H1 (cell line): Measurements from ENCODE around the gene PNPLA8. TPM values are rescaled to one million over a fixed set of nuclear protein-coding genes. Genes with fewer than 3 reads are reported as not detected.
A peak's percentile ranks its signal among the peaks of the same experiment; 100 is the strongest.

Source experiments
- CTCF ChIA-PET: fragments of 300-600 bp; sonication (Branson Sonifier 250); formaldehyde crosslinking; loops from one replicate; lab custom pipeline; 2021; ENCODE audit not compliant: partially characterized antibody; lab: Charles Lee
- POLR2A ChIA-PET: fragments of 300-600 bp; sonication (Branson Sonifier 250); formaldehyde crosslinking; loops from one replicate; lab custom pipeline; 2021; ENCODE audit warnings: inconsistent platforms; ENCODE audit not compliant: partially characterized antibody; lab: Charles Lee
- DNase-seq, 2 experiments: peaks; one replicate each; pipeline versions ENCODE4 v3.0.0 to v3.0.0-alpha.2; 2010 to 2022; ENCODE audit warnings: low spot score in 2 of 2, low read depth in 1 of 2, mixed read lengths in 1 of 2
- FAIRE-seq: peaks from 2 replicates; lab custom pipeline; 2011; peaks lifted over from hg19 to GRCh38; lab: Jason Lieb, UNC
- H2AFZ ChIP-seq: 2 replicates; pipeline ENCODE4 v1.8.1; 2012; ENCODE audit warnings: low read length, inconsistent platforms
- H2AK5ac ChIP-seq: 2 replicates; pipeline ENCODE4 v1.6.1; 2013; ENCODE audit warnings: low read depth, low read length
- H2BK120ac ChIP-seq: replicated peaks from 2 replicates; pipeline ENCODE3; 2013; ENCODE audit warnings: low read depth, low read length, inconsistent platforms
- H2BK12ac ChIP-seq: 2 replicates; pipeline ENCODE4 v1.6.1; 2013; ENCODE audit warnings: low read depth, low read length
- H2BK15ac ChIP-seq: 2 replicates; pipeline ENCODE4 v1.6.1; 2013; ENCODE audit warnings: low read length
- H2BK20ac ChIP-seq: 2 replicates; pipeline ENCODE4 v1.6.1; 2013; ENCODE audit warnings: low read length
- H2BK5ac ChIP-seq: 2 replicates; pipeline ENCODE4 v1.6.1; 2013; ENCODE audit warnings: low read depth, low read length
- H3K14ac ChIP-seq: 2 replicates; pipeline ENCODE4 v1.6.1; 2013; ENCODE audit warnings: inconsistent platforms; ENCODE audit not compliant: insufficient read length
- H3K18ac ChIP-seq: 2 replicates; pipeline ENCODE4 v1.6.1; 2013; ENCODE audit warnings: low read length; ENCODE audit errors: extremely low read depth
- H3K23ac ChIP-seq: 2 replicates; pipeline ENCODE4 v1.6.1; 2013; ENCODE audit warnings: inconsistent platforms; ENCODE audit not compliant: insufficient read length
- H3K23me2 ChIP-seq: 2 replicates; pipeline ENCODE4 v1.6.1; 2013; ENCODE audit warnings: low read depth, low read length
- H3K27ac ChIP-seq: 2 replicates; pipeline ENCODE4 v1.6.1; 2011; ENCODE audit warnings: low read depth, low read length, inconsistent platforms
- H3K27me3 ChIP-seq, 4 experiments: replicated peaks in 1 of 4; 1 replicate in 1 of 4; 2 replicates in 3 of 4; pipeline versions ENCODE4 v1.6.1 to v1.8.1; 2011 to 2013; ENCODE audit warnings: low read length in 3 of 4, mild to moderate bottlenecking in 3 of 4, inconsistent platforms in 2 of 4, mixed read lengths in 2 of 4, moderate library complexity in 1 of 4; ENCODE audit not compliant: control insufficient read depth in 3 of 4, insufficient read depth in 3 of 4; ENCODE audit errors: extremely low read depth in 1 of 4
- H3K36me3 ChIP-seq, 4 experiments: 2 replicates each; pipeline versions ENCODE4 v1.6.1 to v1.8.1; 2011 to 2013; ENCODE audit warnings: mild to moderate bottlenecking in 4 of 4, low read length in 3 of 4, moderate library complexity in 2 of 4, control low read depth in 1 of 4, inconsistent platforms in 1 of 4; ENCODE audit not compliant: insufficient read depth in 4 of 4, control insufficient read depth in 2 of 4
- H3K4ac ChIP-seq: replicated peaks from 2 replicates; pipeline ENCODE3; 2013; ENCODE audit warnings: low read length, low read depth, mixed read lengths, inconsistent platforms; ENCODE audit not compliant: insufficient read length
- H3K4me1 ChIP-seq, 4 experiments: replicated peaks in 1 of 4; 1 replicate in 1 of 4; 2 replicates in 3 of 4; pipeline versions ENCODE4 v1.6.1 to v1.8.1; 2011 to 2013; ENCODE audit warnings: low read length in 3 of 4, inconsistent platforms in 2 of 4, mixed read lengths in 1 of 4; ENCODE audit not compliant: insufficient read depth in 4 of 4, control insufficient read depth in 3 of 4
- H3K4me2 ChIP-seq, 2 experiments: 2 replicates each; pipeline versions ENCODE4 v1.6.1 to v1.8.1; 2011 to 2013; ENCODE audit warnings: low read depth in 2 of 2, low read length in 2 of 2, control low read depth in 1 of 2, inconsistent platforms in 1 of 2, mild to moderate bottlenecking in 1 of 2; ENCODE audit not compliant: insufficient read depth in 1 of 2
- H3K4me3 ChIP-seq, 4 experiments: fragments of 200-600, 300-600 bp in 1 of 4; sonication (generic), shearing (Covaris generic), sonication (Bioruptor Twin) in 1 of 4; 2 replicates each; pipeline versions ENCODE4 v1.5.1 to v1.8.1; 2011 to 2016; ENCODE audit warnings: low read length in 4 of 4, low read depth in 3 of 4, control low read depth in 2 of 4, inconsistent platforms in 2 of 4, mild to moderate bottlenecking in 2 of 4, mixed read lengths in 1 of 4, moderate library complexity in 1 of 4; ENCODE audit not compliant: insufficient read depth in 2 of 4; ENCODE audit errors: extremely low read depth in 1 of 4
- H3K56ac ChIP-seq: replicated peaks from 2 replicates; pipeline ENCODE3; 2013; ENCODE audit warnings: low read depth, mild to moderate bottlenecking, mixed read lengths, low read length, inconsistent platforms; ENCODE audit not compliant: insufficient read length
- H3K79me1 ChIP-seq: 2 replicates; pipeline ENCODE4 v1.6.1; 2013; ENCODE audit warnings: low read depth, low read length, control low read depth
- H3K79me2 ChIP-seq, 2 experiments: 2 replicates each; pipeline versions ENCODE4 v1.6.1 to v1.8.1; 2012 to 2013; ENCODE audit warnings: low read length in 2 of 2, mild to moderate bottlenecking in 2 of 2, inconsistent platforms in 1 of 2; ENCODE audit not compliant: insufficient read depth in 2 of 2, control insufficient read depth in 1 of 2
- H3K9ac ChIP-seq, 4 experiments: replicated peaks in 1 of 4; 1 replicate in 1 of 4; 2 replicates in 3 of 4; pipeline versions ENCODE4 v1.6.1 to v1.8.1; 2011 to 2013; ENCODE audit warnings: low read depth in 3 of 4, low read length in 3 of 4, control low read depth in 2 of 4, mild to moderate bottlenecking in 2 of 4, moderate library complexity in 2 of 4, inconsistent platforms in 1 of 4; ENCODE audit errors: extremely low read depth in 1 of 4
- H3K9me3 ChIP-seq, 2 experiments: 2 replicates each; pipeline versions ENCODE4 v1.6.1 to v1.8.1; 2012 to 2013; ENCODE audit warnings: mild to moderate bottlenecking in 2 of 2, moderate library complexity in 2 of 2, control low read depth in 1 of 2, inconsistent platforms in 1 of 2, low read depth in 1 of 2, low read length in 1 of 2, mixed read lengths in 1 of 2; ENCODE audit not compliant: insufficient read depth in 2 of 2
- H4K20me1 ChIP-seq, 2 experiments: replicated peaks in 1 of 2; 2 replicates each; pipeline versions ENCODE3 to v1.8.1; 2011 to 2013; ENCODE audit warnings: inconsistent platforms in 2 of 2, low read length in 2 of 2, mild to moderate bottlenecking in 1 of 2; ENCODE audit not compliant: insufficient read depth in 2 of 2, control insufficient read depth in 1 of 2
- H4K5ac ChIP-seq: 2 replicates; pipeline ENCODE4 v1.6.1; 2013; ENCODE audit warnings: low read length, low read depth, mixed read lengths, inconsistent platforms; ENCODE audit not compliant: insufficient read length
- H4K8ac ChIP-seq: 2 replicates; pipeline ENCODE4 v1.8.0; 2013; ENCODE audit warnings: mild to moderate bottlenecking, moderate library complexity, low read length, inconsistent platforms; ENCODE audit not compliant: insufficient read depth; ENCODE audit errors: extremely low read depth
- H4K91ac ChIP-seq: replicated peaks from 2 replicates; pipeline ENCODE3; 2013; ENCODE audit warnings: low read length, mixed read lengths, inconsistent platforms; ENCODE audit not compliant: insufficient read length
- BRCA1 ChIP-seq: IDR thresholded peaks from 2 replicates; pipeline ENCODE4 v1.6.1; 2012; ENCODE audit warnings: low read depth, low read length, improper control_type of control experiment
- CBX5 ChIP-seq: fragments of 300-800, 300-1000 bp; sonication (generic); IDR thresholded peaks from 2 replicates; pipeline ENCODE4 v1.7.1; 2016; ENCODE audit warnings: antibody characterized with exemption, low read length, low read depth
- CEBPB ChIP-seq: IDR thresholded peaks from 2 replicates; pipeline ENCODE4 v1.6.1; 2012; ENCODE audit warnings: low read depth, low read length
- GTF2F1 ChIP-seq: IDR thresholded peaks from 2 replicates; pipeline ENCODE4 v1.6.1; 2012; ENCODE audit warnings: low read depth, low read length, improper control_type of control experiment, borderline replicate concordance
- NRF1 ChIP-seq: IDR thresholded peaks from 2 replicates; pipeline ENCODE4 v1.6.1; 2011; ENCODE audit warnings: mild to moderate bottlenecking, low read depth, low read length, improper control_type of control experiment
- PHF8 ChIP-seq: fragments of 200-600 bp; sonication (generic); conservative IDR thresholded peaks from 2 replicates; pipeline ENCODE4 v1.7.1; 2012; ENCODE audit warnings: low read depth, mild to moderate bottlenecking, inconsistent platforms, low read length, moderate library complexity
- POU5F1 ChIP-seq: IDR thresholded peaks from 2 replicates; pipeline ENCODE4 v1.6.1; 2011; ENCODE audit warnings: low read depth, mild to moderate bottlenecking, low read length, moderate library complexity
- RFX5 ChIP-seq: IDR thresholded peaks from 2 replicates; pipeline ENCODE4 v1.6.1; 2011; ENCODE audit warnings: low read depth, low read length, improper control_type of control experiment, borderline replicate concordance
- RNF2 ChIP-seq: fragments of 200-900, 300-1000 bp; sonication (generic); IDR thresholded peaks from 2 replicates; pipeline ENCODE4 v1.7.1; 2016; ENCODE audit warnings: borderline replicate concordance, low read depth, mild to moderate bottlenecking, antibody characterized with exemption, low read length; ENCODE audit not compliant: poor library complexity, severe bottlenecking; ENCODE audit errors: missing control alignments
- SIX5 ChIP-seq: IDR thresholded peaks from 2 replicates; pipeline ENCODE4 v1.6.1; 2011; ENCODE audit warnings: mild to moderate bottlenecking, low read depth, low read length
- SP4 ChIP-seq: IDR thresholded peaks from 2 replicates; pipeline ENCODE4 v1.6.1; 2012; ENCODE audit warnings: low read length, inconsistent platforms
- WGBS, 2 experiments: shearing (Covaris generic) in 1 of 2; methylation state at CpG; one replicate each; pipeline versions ENCODE4 v1.1.6 to v1.1.7; 2013 to 2015; ENCODE audit warnings: low lambda C conversion rate in 2 of 2, mixed read lengths in 2 of 2, inconsistent platforms in 1 of 2, low coverage in 1 of 2, missing lambda C conversion rate in 1 of 2; ENCODE audit not compliant: insufficient replicate concordance in 2 of 2, insufficient coverage in 1 of 2, insufficient read length in 1 of 2; ENCODE audit errors: extremely low coverage in 1 of 2, missing lambda C conversion rate in 1 of 2; 5-methylcytosine and 5-hydroxymethylcytosine counted together
- polyA plus RNA-seq, 7 experiments: library from polyadenylated mRNA; depleted of rRNA in 3 of 7; stranded (reverse) in 5 of 7; unstranded in 2 of 7; fragments of >200 nt in 5 of 7; fragments of 200-250 nt in 2 of 7; gene quantifications; 1 replicate in 5 of 7; 2 replicates in 1 of 7; 4 replicates in 1 of 7; pipeline versions ENCODE4 v1.2.1 to v1.2.3, GENCODE V29; 2011 to 2013; ENCODE audit warnings: missing spikeins in 2 of 7, mixed read lengths in 2 of 7
- total RNA-seq: library from RNA; stranded (reverse); fragmentation: NEBNext Ultra II Directional; extraction: Animal tissue kit (Norgen Biotek cat#: 25700); gene quantifications from 2 replicates; pipeline ENCODE4 v1.2.1, GENCODE V29; 2021
- TF ChIP-seq, protein P1 (sequence below): IDR thresholded peaks from 2 replicates; pipeline ENCODE4 v1.6.1; 2012; ENCODE audit warnings: low read length, inconsistent platforms

The PNPLA8 gene
- total and polyA plus RNA-seq, 2 of the 8 experiments (the other 6 are each of a cell fraction or from before 2014, with no cell fraction given): 3.8 to 11.2 TPM

DNA sequence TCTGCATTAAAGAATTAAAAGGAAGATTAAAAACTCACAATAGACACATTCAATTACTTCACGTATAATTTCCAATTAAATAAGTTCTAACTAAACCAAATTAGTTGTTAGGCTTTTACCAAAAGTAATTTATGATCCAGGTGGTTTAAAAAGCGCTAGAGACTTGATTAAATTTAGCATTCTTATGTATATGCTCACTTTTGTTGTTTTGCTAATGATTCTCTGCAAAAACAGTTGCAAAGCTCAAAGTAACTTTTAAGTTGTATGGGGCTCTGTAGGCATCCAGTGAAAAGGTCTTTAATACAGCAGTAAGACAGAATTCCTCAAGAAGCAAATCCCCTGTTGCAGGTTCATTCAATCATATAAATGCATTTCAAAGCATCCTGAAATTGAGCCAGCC, 15.5 kb upstream of the PNPLA8 start:
- Histone ChIP-seq H2BK15ac (no peak overlapping the region), H3K4me3 (peak overlapping the region in 1 of 4 experiments; percentile 36; a peak in 1 of 8 replicates), H2AFZ (no peak overlapping the region), H4K5ac (peak overlapping the region; percentile 90), H2BK20ac (no peak overlapping the region), H3K18ac (no peak overlapping the region; the same call in 1 of the 2 replicates), H3K36me3 (no peaks in the 10 kb centered on the region), H3K79me2 (no peaks in the 10 kb centered on the region), H4K8ac (no peak overlapping the region), H3K4ac (no peak overlapping the region), H3K4me1 (peaks cover 0 to 2% (median under 1%) of the 10 kb centered on the region in 4 experiments; a peak in 1 of 7 replicates), H3K27me3 (no peaks in the 10 kb centered on the region), H2BK12ac (no peak overlapping the region), H3K23me2 (no peaks in the 10 kb centered on the region), H3K23ac (no peak overlapping the region), H3K4me2 (peak overlapping the region; percentile 25 to 32; a peak in 1 of 4 replicates), H4K20me1 (no peaks in the 10 kb centered on the region), H3K9me3 (no peaks in the 10 kb centered on the region), H2AK5ac (no peak overlapping the region), H3K14ac (no peak overlapping the region), H3K56ac (no peak overlapping the region), H3K79me1 (no peaks in the 10 kb centered on the region), H3K9ac (no peak overlapping the region), H3K27ac (no peak overlapping the region), H2BK5ac (no peak overlapping the region), H2BK120ac (no peak overlapping the region), H4K91ac (no peak overlapping the region)
- ChIA-PET POLR2A (interaction anchor here (0.9 to 1.6 kb wide), 3 partner anchors 8 to 15 kb away, joined by 4 to 5 read pairs (median 4); no protein-coding TSS in a partner anchor), CTCF (interaction anchor here (1.3 kb wide), 2 partner anchors 18 to 24 kb away, joined by 3 read pairs; no protein-coding TSS in a partner anchor)
- WGBS, 2 experiments: 14% methylated on average over 2 of the region's 2 CpGs; no CpG with 5 or more reads in 1 of the 2 experiments
- FAIRE-seq (peak; percentile 36), DNase-seq (no peak)
- TF ChIP-seq, protein P1, sequence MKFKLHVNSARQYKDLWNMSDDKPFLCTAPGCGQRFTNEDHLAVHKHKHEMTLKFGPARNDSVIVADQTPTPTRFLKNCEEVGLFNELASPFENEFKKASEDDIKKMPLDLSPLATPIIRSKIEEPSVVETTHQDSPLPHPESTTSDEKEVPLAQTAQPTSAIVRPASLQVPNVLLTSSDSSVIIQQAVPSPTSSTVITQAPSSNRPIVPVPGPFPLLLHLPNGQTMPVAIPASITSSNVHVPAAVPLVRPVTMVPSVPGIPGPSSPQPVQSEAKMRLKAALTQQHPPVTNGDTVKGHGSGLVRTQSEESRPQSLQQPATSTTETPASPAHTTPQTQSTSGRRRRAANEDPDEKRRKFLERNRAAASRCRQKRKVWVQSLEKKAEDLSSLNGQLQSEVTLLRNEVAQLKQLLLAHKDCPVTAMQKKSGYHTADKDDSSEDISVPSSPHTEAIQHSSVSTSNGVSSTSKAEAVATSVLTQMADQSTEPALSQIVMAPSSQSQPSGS: no peak
- TF ChIP-seq POU5F1: no peak
- TF ChIP-seq GTF2F1: no peak
- TF ChIP-seq NRF1: no peak
- no peak for TF ChIP-seq SP4
- TF ChIP-seq RFX5: no peak
- TF ChIP-seq CEBPB: no peak
- TF ChIP-seq RNF2: no peak
- no peak for TF ChIP-seq PHF8
- TF ChIP-seq SIX5: no peak
- TF ChIP-seq CBX5: no peak
- TF ChIP-seq BRCA1: no peak
